ENCODE data around the gene KRTAP10-11.

KRTAP10-11 gene

GRCh38 chr21:44630440-44630839, 15.8 kb upstream of the KRTAP10-11 start:
- Histone ChIP-seq H3K23ac (ENCODE audit: low read length) (no peak overlapping the region), H3K27ac (ENCODE audit: low read depth, low read length) (no peak overlapping the region), H2BK120ac (ENCODE audit: insufficient read depth, low read length, poor library complexity) (no peak overlapping the region), H3K14ac (ENCODE audit: low read length) (no peak overlapping the region), H4K12ac (ENCODE audit: low read depth, low read length) (no peak overlapping the region), H3K4ac (ENCODE audit: low read depth, low read length) (no peak overlapping the region), H3K79me2 (ENCODE audit: control insufficient read depth, insufficient read depth, low read length, poor library complexity) (no peaks in the 10 kb centered on the region), H3K4me1 (ENCODE audit: control insufficient read depth in 1 of 2, insufficient read depth in 2 of 2, low read length in 2 of 2) (no peaks in the 10 kb centered on the region), H4K8ac (ENCODE audit: low read depth, low read length) (no peak overlapping the region), H2AK5ac (ENCODE audit: low read length) (no peak overlapping the region), H3K9ac (ENCODE audit: low read length) (no peak overlapping the region), H2BK5ac (ENCODE audit: low read depth, low read length, poor library complexity) (no peak overlapping the region), H3K9me3 (ENCODE audit: insufficient read depth, low read depth, low read length) (peaks cover 7% of the 10 kb centered on the region), H3K79me1 (ENCODE audit: low read length) (no peaks in the 10 kb centered on the region), H3K18ac (ENCODE audit: low read length) (no peak overlapping the region), H3K4me3 (ENCODE audit: low read depth, low read length) (no peak overlapping the region), H2AFZ (ENCODE audit: insufficient read depth, low read length, poor library complexity) (no peak overlapping the region), H3K36me3 (ENCODE audit: control insufficient read depth in 1 of 2, insufficient read depth in 2 of 2, low read length in 2 of 2) (no peaks in the 10 kb centered on the region), H3K4me2 (ENCODE audit: low read length) (no peak overlapping the region), H3K27me3 (ENCODE audit: insufficient read depth, low read length) (no peaks in the 10 kb centered on the region), H4K91ac (ENCODE audit: low read depth, low read length) (no peak overlapping the region), H2BK12ac (ENCODE audit: low read length) (no peak overlapping the region)
- no peak for DNase-seq
- no CpG with 5 or more reads among the region's 2 CpGs for WGBS (ENCODE audit: extremely low coverage, insufficient coverage, insufficient read length)

GRCh38 chr21:44632067-44632466, 14.1 kb upstream of the KRTAP10-11 start:
- H3K4ac ChIP-seq (ENCODE audit: low read depth, low read length): no peak overlapping the region
- no peaks in the 10 kb centered on the region for H3K79me1 ChIP-seq (ENCODE audit: low read length)
- H3K4me1 ChIP-seq (ENCODE audit: control insufficient read depth in 1 of 2, insufficient read depth in 2 of 2, low read length in 2 of 2): no peaks in the 10 kb centered on the region
- no peak overlapping the region for H3K4me3 ChIP-seq (ENCODE audit: low read depth, low read length)
- WGBS (ENCODE audit: extremely low coverage, insufficient coverage, insufficient read length): no CpG with 5 or more reads among the region's 1 CpG
- H3K27ac ChIP-seq (ENCODE audit: low read depth, low read length): no peak overlapping the region
- no peak overlapping the region for H2BK120ac ChIP-seq (ENCODE audit: insufficient read depth, low read length, poor library complexity)
- no peak overlapping the region for H4K91ac ChIP-seq (ENCODE audit: low read depth, low read length)
- no peaks in the 10 kb centered on the region for H3K79me2 ChIP-seq (ENCODE audit: control insufficient read depth, insufficient read depth, low read length, poor library complexity)
- no peak overlapping the region for H3K14ac ChIP-seq (ENCODE audit: low read length)
- H3K36me3 ChIP-seq (ENCODE audit: control insufficient read depth in 1 of 2, insufficient read depth in 2 of 2, low read length in 2 of 2): no peaks in the 10 kb centered on the region
- no peak overlapping the region for H2AK5ac ChIP-seq (ENCODE audit: low read length)
- H4K12ac ChIP-seq (ENCODE audit: low read depth, low read length): no peak overlapping the region
- no peak overlapping the region for H3K18ac ChIP-seq (ENCODE audit: low read length)
- no peak overlapping the region for H3K4me2 ChIP-seq (ENCODE audit: low read length)
- no peaks in the 10 kb centered on the region for H3K9me3 ChIP-seq (ENCODE audit: insufficient read depth, low read depth, low read length)
- no peak overlapping the region for H2BK12ac ChIP-seq (ENCODE audit: low read length)
- DNase-seq: no peak
- H4K8ac ChIP-seq (ENCODE audit: low read depth, low read length): no peak overlapping the region
- no peak overlapping the region for H3K23ac ChIP-seq (ENCODE audit: low read length)
- no peak overlapping the region for H2AFZ ChIP-seq (ENCODE audit: insufficient read depth, low read length, poor library complexity)
- H3K9ac ChIP-seq (ENCODE audit: low read length): no peak overlapping the region
- no peak overlapping the region for H2BK5ac ChIP-seq (ENCODE audit: low read depth, low read length, poor library complexity)
- no peaks in the 10 kb centered on the region for H3K27me3 ChIP-seq (ENCODE audit: insufficient read depth, low read length)

GRCh38 chr21:44636209-44637017, 9.8 kb upstream of the KRTAP10-11 start:
- no peaks in the 10 kb centered on the region for H3K27me3 ChIP-seq (ENCODE audit: insufficient read depth, low read length)
- H4K12ac ChIP-seq (ENCODE audit: low read depth, low read length): no peak overlapping the region
- no peaks in the 10 kb centered on the region for H3K79me1 ChIP-seq (ENCODE audit: low read length)
- H3K23ac ChIP-seq (ENCODE audit: low read length): no peak overlapping the region
- H2BK120ac ChIP-seq (ENCODE audit: insufficient read depth, low read length, poor library complexity): no peak overlapping the region
- no peak overlapping the region for H3K4me3 ChIP-seq (ENCODE audit: low read depth, low read length)
- no peaks in the 10 kb centered on the region for H3K9me3 ChIP-seq (ENCODE audit: insufficient read depth, low read depth, low read length)
- H4K8ac ChIP-seq (ENCODE audit: low read depth, low read length): no peak overlapping the region
- no peak overlapping the region for H3K18ac ChIP-seq (ENCODE audit: low read length)
- no peak overlapping the region for H3K9ac ChIP-seq (ENCODE audit: low read length)
- H2BK5ac ChIP-seq (ENCODE audit: low read depth, low read length, poor library complexity): no peak overlapping the region
- no peak overlapping the region for H3K27ac ChIP-seq (ENCODE audit: low read depth, low read length)
- no CpG with 5 or more reads among the region's 15 CpGs for WGBS (ENCODE audit: extremely low coverage, insufficient coverage, insufficient read length)
- H2AFZ ChIP-seq (ENCODE audit: insufficient read depth, low read length, poor library complexity): no peak overlapping the region
- H2AK5ac ChIP-seq (ENCODE audit: low read length): no peak overlapping the region
- no peak overlapping the region for H3K14ac ChIP-seq (ENCODE audit: low read length)
- no peak overlapping the region for H2BK12ac ChIP-seq (ENCODE audit: low read length)
- no peak for DNase-seq
- H4K91ac ChIP-seq (ENCODE audit: low read depth, low read length): no peak overlapping the region
- no peaks in the 10 kb centered on the region for H3K4me1 ChIP-seq (ENCODE audit: control insufficient read depth in 1 of 2, insufficient read depth in 2 of 2, low read length in 2 of 2)
- no peaks in the 10 kb centered on the region for H3K79me2 ChIP-seq (ENCODE audit: control insufficient read depth, insufficient read depth, low read length, poor library complexity)
- no peak overlapping the region for H3K4ac ChIP-seq (ENCODE audit: low read depth, low read length)
- no peaks in the 10 kb centered on the region for H3K36me3 ChIP-seq (ENCODE audit: control insufficient read depth in 1 of 2, insufficient read depth in 2 of 2, low read length in 2 of 2)
- H3K4me2 ChIP-seq (ENCODE audit: low read length): no peak overlapping the region

GRCh38 chr21:44637018-44637850, 9.0 kb upstream of the KRTAP10-11 start, which contains the start of gene KRTAP10-10:
KRTAP10-10 (plus strand) TSS chr21:44637356; CDS start chr21:44637418, 62 bp downstream.
- H3K4me1 ChIP-seq (ENCODE audit: control insufficient read depth in 1 of 2, insufficient read depth in 2 of 2, low read length in 2 of 2): no peaks in the 10 kb centered on the region
- peak within 1 kb of the TSS; percentile 56 for H3K4me3 ChIP-seq (ENCODE audit: low read depth, low read length)
- H3K9ac ChIP-seq (ENCODE audit: low read length): no peak within 1 kb of the TSS
- no peak within 1 kb of the TSS for H4K91ac ChIP-seq (ENCODE audit: low read depth, low read length)
- no peak for DNase-seq
- H3K27ac ChIP-seq (ENCODE audit: low read depth, low read length): no peak within 1 kb of the TSS
- no peak within 1 kb of the TSS for H4K8ac ChIP-seq (ENCODE audit: low read depth, low read length)
- H3K79me1 ChIP-seq (ENCODE audit: low read length): no peaks in the 10 kb centered on the region
- H3K14ac ChIP-seq (ENCODE audit: low read length): no peak within 1 kb of the TSS
- H2BK12ac ChIP-seq (ENCODE audit: low read length): no peak within 1 kb of the TSS
- no CpG with 5 or more reads among the region's 21 CpGs for WGBS (ENCODE audit: extremely low coverage, insufficient coverage, insufficient read length)
- H3K18ac ChIP-seq (ENCODE audit: low read length): no peak within 1 kb of the TSS
- H2AK5ac ChIP-seq (ENCODE audit: low read length): no peak within 1 kb of the TSS
- no peak within 1 kb of the TSS for H4K12ac ChIP-seq (ENCODE audit: low read depth, low read length)
- no peak within 1 kb of the TSS for H2BK120ac ChIP-seq (ENCODE audit: insufficient read depth, low read length, poor library complexity)
- no peaks in the 10 kb centered on the region for H3K79me2 ChIP-seq (ENCODE audit: control insufficient read depth, insufficient read depth, low read length, poor library complexity)
- H2BK5ac ChIP-seq (ENCODE audit: low read depth, low read length, poor library complexity): no peak within 1 kb of the TSS
- H3K23ac ChIP-seq (ENCODE audit: low read length): no peak within 1 kb of the TSS
- H2AFZ ChIP-seq (ENCODE audit: insufficient read depth, low read length, poor library complexity): no peak within 1 kb of the TSS
- H3K27me3 ChIP-seq (ENCODE audit: insufficient read depth, low read length): no peaks in the 10 kb centered on the region
- no peaks in the 10 kb centered on the region for H3K36me3 ChIP-seq (ENCODE audit: control insufficient read depth in 1 of 2, insufficient read depth in 2 of 2, low read length in 2 of 2)
- no peaks in the 10 kb centered on the region for H3K9me3 ChIP-seq (ENCODE audit: insufficient read depth, low read depth, low read length)
- H3K4ac ChIP-seq (ENCODE audit: low read depth, low read length): no peak within 1 kb of the TSS
- no peak within 1 kb of the TSS for H3K4me2 ChIP-seq (ENCODE audit: low read length)

Measured in trophoblast cell (in vitro differentiated cells and primary cell).